HG02588 (cell line): ENCODE measurements around the gene PEX5L.

Experiments
- ATAC-seq: cut with Tn5 transposase; IDR thresholded peaks from one replicate; pipeline ENCODE4 v1.9.1; 2021; ENCODE audit warnings: mild to moderate bottlenecking, moderate library complexity; ENCODE audit not compliant: unreplicated experiment

PEX5L gene

DNA sequence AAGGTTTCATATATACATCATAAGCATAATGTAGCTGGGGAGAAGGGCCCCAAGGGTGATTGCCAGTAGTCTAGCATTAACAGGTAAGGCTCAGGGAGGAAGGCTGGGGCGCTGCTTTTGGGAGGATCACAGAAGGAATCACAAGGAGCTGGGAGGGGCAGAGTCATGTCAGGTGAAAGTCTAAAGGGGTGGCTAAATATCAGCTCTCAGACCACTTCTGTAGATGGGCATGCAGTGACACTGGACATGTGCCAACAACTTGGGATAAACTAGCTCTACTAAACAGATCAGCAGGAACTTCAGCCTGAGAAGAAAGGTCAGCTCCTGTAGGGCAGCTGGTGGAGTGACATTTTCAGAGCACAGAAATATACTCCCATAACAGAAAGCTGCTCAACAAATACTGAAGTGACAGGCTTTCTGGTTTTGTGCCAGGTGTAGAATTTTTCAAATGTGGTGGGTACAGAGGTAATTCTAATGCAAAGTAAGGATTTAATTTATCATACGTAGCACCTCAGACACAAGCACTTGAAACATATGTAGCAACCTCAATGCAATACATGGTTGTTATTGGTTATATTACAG, 79.4 kb downstream of the PEX5L start:
- ATAC-seq, result no peak

GRCh38 chr3:179956416-179956830, 80.3 kb downstream of the PEX5L start:
- peak; percentile 83 for ATAC-seq

DNA sequence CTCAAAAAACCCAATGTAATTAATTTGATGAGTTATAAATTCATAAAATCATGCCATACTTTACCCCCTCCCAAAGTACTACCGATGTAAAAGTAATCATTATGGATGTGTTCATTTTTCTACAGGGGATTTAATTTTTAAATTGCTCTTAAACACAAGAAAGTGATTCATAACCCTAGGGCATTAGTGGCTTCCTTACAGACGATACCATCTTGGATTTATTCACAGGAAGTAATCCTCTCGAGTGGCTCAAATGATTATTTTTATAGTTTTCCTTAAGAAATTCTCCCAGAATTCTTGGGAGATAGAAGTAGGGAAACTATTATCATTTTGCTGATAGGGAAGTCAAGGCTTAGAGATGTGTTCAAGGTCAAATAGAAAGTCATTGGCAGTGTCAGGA, 80.9 kb downstream of the PEX5L start:
- ATAC-seq, result no peak

DNA sequence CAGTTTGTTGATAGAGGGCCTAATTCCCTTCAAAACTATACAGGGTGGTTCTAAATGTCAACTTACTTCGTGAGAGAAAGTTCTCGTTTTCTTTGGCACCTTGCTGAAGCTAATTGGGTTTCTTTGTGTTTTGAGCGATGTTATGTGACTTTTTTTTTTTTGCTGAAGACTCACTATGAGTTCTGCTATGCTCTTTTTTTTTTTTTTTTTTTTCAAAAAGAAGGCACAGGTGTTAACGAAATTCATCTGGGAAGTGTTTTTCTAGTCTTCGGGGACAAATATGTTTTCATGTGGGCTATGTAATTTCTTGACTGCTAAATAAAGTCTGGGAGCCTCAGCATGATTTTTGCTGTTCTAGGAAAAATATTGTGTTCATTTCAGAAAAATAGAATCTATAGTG, 81.5 kb downstream of the PEX5L start:
- no peak for ATAC-seq

- ATAC-seq, result no peak
These were observed 82.5 kb downstream of the PEX5L start for GRCh38 chr3:179953993-179954870.

DNA sequence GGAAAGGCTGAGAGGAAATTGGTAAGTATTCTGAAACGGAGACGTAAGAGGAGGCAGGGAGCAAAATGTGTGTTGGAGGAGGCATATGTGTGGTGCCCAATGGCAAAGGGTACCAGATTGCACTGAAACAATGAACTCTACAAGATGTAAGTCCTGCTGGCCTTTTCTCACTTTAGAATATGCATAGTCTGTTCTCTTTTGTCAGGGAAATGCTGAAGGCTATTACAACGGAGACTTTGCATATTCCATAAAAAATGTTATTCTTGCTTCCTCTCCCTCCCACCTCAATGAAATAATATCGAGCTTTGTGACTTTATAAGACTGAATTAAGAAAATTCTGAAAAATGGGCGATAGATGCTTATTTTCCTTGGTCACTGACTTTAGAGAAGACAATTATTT, 85.9 kb downstream of the PEX5L start:
- no peak for ATAC-seq

GRCh38 chr3:179949869-179950268, 86.9 kb downstream of the PEX5L start:
- ATAC-seq, result peak; percentile 17

GRCh38 chr3:179949412-179949811, 87.3 kb downstream of the PEX5L start:
- ATAC-seq, result peak; percentile 92

- no peak for ATAC-seq
These were observed 88.0 kb downstream of the PEX5L start for GRCh38 chr3:179948740-179949139.

DNA sequence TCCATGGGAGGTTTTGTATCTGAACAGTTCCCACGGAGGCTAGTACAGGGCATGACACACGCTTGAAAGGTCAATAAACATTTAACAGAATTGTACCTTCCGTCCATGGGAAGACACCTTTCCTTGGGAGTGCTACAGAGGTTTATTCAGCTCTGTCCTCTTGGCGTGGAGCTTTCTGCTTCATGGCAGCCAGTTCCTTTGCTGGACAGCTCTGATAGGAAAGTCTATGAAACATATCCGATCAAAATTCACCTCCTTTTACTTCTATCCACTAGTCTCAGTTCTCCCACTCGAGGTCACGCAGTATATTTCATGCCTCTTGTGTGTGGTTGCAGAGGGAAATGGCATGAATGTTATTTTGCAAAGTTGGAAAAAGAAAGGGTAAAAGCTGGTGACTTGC, 91.2 kb downstream of the PEX5L start:
- ATAC-seq, result no peak

- ATAC-seq, result no peak
These were observed 93.4 kb downstream of the PEX5L start for GRCh38 chr3:179943117-179943880.

DNA sequence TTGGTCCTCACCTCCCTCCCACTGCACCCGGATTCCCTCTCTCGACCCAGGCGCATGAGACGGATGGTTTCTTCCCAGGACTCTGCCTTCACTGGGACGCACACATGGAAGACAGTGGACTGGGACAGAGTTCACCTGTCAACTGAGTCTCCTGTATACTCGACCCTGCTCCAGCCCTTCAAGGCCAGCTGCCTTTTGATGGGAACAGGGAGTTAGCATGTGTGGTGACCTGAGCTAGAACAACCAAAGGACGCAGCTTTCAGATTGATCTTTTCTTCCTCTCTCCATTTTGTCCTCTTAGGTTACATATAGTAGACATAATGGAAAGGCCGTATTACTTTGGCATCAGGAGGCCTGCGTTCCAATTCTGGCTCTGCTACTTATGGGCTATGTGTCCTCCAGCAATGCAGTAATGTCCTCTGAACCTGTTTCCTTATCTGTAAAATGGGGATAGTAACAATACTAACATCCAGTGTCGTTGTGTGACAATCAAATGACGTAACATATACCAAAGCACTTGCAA, 94.1 kb downstream of the PEX5L start:
- ATAC-seq, result peak; percentile 29

DNA sequence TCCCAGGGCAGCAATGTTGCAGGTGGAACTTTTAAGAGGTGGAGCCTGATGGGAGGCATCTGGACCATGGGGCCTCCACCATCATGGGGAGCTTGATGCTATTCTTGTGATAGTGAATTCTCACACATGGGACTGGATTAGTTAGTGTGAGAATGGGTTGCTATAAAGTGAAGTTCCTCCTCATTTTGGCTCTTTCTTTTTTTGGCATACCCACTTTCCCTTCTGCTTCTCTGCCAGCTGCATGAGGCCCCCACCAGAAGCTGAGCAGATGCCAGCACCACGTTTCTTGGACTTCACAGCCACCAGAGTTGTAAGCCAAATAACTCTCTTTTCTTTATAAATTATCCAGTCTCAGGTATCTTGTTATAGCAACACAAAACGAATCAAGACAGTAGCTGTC, 101.0 kb downstream of the PEX5L start:
- no peak for ATAC-seq

DNA sequence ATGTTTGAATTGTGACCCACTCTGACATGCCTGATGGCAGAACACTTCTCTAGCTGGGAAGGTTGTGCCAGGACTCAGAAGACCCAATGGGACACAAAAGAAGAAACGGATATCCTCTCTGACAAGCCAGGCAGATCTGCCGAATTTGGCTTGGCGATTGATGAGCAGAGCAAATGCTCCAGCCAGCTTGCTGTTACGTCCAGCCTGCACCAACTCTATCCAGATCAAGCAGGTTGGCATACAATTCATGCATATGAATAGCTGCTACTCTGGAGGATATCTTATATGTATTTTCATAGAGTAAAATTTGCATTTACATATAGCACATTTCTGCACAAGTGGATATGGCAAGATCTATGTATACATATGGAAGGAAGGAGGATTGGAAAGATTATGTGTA, 102.8 kb downstream of the PEX5L start:
- ATAC-seq, result no peak

DNA sequence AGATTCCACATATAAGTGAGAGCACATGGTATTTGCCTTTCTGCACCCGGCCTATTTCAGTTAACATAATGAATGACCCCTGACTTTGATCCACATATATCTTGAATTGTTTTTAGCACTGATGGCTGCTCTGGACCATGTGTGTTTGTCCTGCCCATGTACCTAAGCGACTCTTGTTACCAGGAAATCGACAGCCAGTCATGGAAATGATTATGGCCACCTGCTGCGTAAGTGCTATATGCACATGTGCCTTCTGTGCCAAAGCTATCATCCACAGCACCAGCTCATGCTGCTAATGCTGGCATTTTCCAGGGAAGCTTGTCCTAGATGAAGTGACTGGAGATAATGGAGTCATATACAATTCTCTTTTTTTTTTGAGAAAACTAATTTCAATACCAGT, 103.7 kb downstream of the PEX5L start:
- no peak for ATAC-seq

- no peak for ATAC-seq
These were observed 104.1 kb downstream of the PEX5L start for GRCh38 chr3:179932674-179933073.

- ATAC-seq, result peak; percentile 73
These were observed 107.6 kb downstream of the PEX5L start for GRCh38 chr3:179929091-179929529.

DNA sequence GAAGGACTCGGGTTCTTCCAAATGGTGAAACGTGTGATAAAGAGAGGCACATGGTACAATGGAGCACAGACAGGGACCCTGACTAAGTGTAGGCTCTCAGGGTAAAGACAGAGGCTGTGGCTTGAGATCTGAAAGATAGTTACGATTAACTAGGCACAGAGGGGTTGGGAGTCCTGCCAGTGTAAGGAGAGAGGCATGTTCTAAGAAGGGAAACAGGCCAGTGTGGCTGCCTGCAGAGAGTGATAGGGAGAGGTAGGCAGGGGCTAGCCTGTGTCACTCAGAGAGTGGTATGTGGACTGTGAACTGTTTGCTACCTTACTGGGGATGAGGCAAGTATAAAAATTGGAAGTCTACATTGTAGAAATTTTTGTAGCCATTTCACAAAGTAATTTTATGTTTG, 109.5 kb downstream of the PEX5L start:
- ATAC-seq, result no peak

DNA sequence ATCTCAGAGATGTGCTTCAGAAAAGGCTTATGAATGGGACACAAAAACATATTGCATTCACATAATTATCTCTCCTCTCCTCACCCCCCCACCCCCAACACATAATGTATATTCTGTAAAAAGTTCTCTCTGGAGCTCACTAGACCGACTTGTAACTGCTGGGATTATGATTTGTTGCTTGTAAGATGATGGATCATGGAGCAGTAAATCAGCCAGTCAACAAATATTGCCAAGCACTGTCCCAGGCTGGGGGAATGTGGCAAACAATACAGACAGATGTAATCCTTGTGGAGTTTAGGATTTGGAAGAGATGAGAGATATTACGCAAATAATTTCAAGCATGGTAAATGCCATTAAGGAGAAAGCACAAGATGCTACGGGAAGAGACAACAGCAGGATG, 114.8 kb downstream of the PEX5L start:
- no peak for ATAC-seq

GRCh38 chr3:179921500-179921899, 115.2 kb downstream of the PEX5L start:
- peak; percentile 94 for ATAC-seq

- ATAC-seq, result no peak
These were observed 128.8 kb downstream of the PEX5L start for GRCh38 chr3:179907784-179908482.
